Liver (tissue), 10 donors: ENCODE measurements around the gene RAB17. TPM values are rescaled to one million over a fixed set of nuclear protein-coding genes. Genes with fewer than 3 reads are reported as not detected.
A peak's percentile ranks its signal among the peaks of the same experiment; 100 is the strongest.

Source experiments
- DNase-seq: peaks from one replicate; pipeline ENCODE4 v3.0.0-alpha.2; 2017; ENCODE audit warnings: low spot score
- H3K27ac ChIP-seq, 2 donors: one replicate each; pipeline ENCODE4 v1.7.0; 2013; ENCODE audit warnings: inconsistent platforms in 2 of 2, low read length in 2 of 2, control low read depth in 1 of 2, low read depth in 1 of 2, mild to moderate bottlenecking in 1 of 2
- H3K27me3 ChIP-seq, 4 donors: one replicate each; pipeline versions ENCODE4 v1.6.1 to v1.7.0; 2013; ENCODE audit warnings: low read length in 3 of 4, inconsistent platforms in 1 of 4, mild to moderate bottlenecking in 1 of 4, moderate library complexity in 1 of 4; ENCODE audit not compliant: control insufficient read depth in 4 of 4, insufficient read depth in 4 of 4
- H3K36me3 ChIP-seq, 4 donors: one replicate each; pipeline versions ENCODE4 v1.6.1 to v1.7.0; 2013; ENCODE audit warnings: low read length in 3 of 4, mild to moderate bottlenecking in 3 of 4, low read depth in 1 of 4, moderate library complexity in 1 of 4; ENCODE audit not compliant: control insufficient read depth in 4 of 4, insufficient read depth in 3 of 4
- H3K4me1 ChIP-seq, 4 donors: one replicate each; pipeline versions ENCODE4 v1.6.1 to v1.7.0; 2013; ENCODE audit warnings: low read length in 3 of 4, mild to moderate bottlenecking in 3 of 4, moderate library complexity in 1 of 4; ENCODE audit not compliant: control insufficient read depth in 4 of 4, insufficient read depth in 4 of 4
- H3K4me3 ChIP-seq, 3 donors: one replicate each; pipeline versions ENCODE4 v1.6.1 to v1.7.0; 2013; ENCODE audit warnings: low read length in 3 of 3, control low read depth in 1 of 3, low read depth in 1 of 3, mild to moderate bottlenecking in 1 of 3
- H3K9ac ChIP-seq, 2 donors: one replicate each; pipeline ENCODE4 v1.7.0; 2013; ENCODE audit warnings: low read length in 2 of 2, mild to moderate bottlenecking in 2 of 2, moderate library complexity in 2 of 2, control low read depth in 1 of 2, low read depth in 1 of 2
- H3K9me3 ChIP-seq, 4 donors: one replicate each; pipeline versions ENCODE4 v1.6.1 to v1.7.0; 2013; ENCODE audit warnings: low read length in 3 of 4; ENCODE audit not compliant: control insufficient read depth in 4 of 4
- EGR1 ChIP-seq, 2 donors: IDR thresholded peaks; 2 replicates each; pipeline ENCODE4 v1.6.1; 2016 to 2018; ENCODE audit warnings: antibody characterized with exemption in 2 of 2, low read depth in 2 of 2
- FOXA2 ChIP-seq: IDR thresholded peaks from 2 replicates; pipeline ENCODE4 v1.6.1; 2016; ENCODE audit warnings: antibody characterized with exemption
- GABPA ChIP-seq, 2 donors: IDR thresholded peaks in 1 of 2; conservative IDR thresholded peaks in 1 of 2; 2 replicates each; pipeline ENCODE4 v1.6.1; 2016; ENCODE audit warnings: antibody characterized with exemption in 2 of 2, mild to moderate bottlenecking in 1 of 2, moderate library complexity in 1 of 2
- HNF4A ChIP-seq, 2 donors: conservative IDR thresholded peaks; 2 replicates each; pipeline ENCODE4 v1.6.1; 2016; ENCODE audit warnings: antibody characterized with exemption in 2 of 2, mild to moderate bottlenecking in 2 of 2
- JUND ChIP-seq, 2 donors: IDR thresholded peaks; 2 replicates each; pipeline ENCODE4 v1.6.1; 2016; ENCODE audit warnings: antibody characterized with exemption in 2 of 2
- NR2F2 ChIP-seq: IDR thresholded peaks from 2 replicates; pipeline ENCODE4 v1.6.1; 2016; ENCODE audit warnings: antibody characterized with exemption
- RAD21 ChIP-seq, 2 donors: IDR thresholded peaks; 2 replicates each; pipeline ENCODE4 v1.6.1; 2016; ENCODE audit warnings: antibody characterized with exemption in 2 of 2, mild to moderate bottlenecking in 2 of 2
- RXRA ChIP-seq, 2 donors: IDR thresholded peaks; 2 replicates each; pipeline ENCODE4 v1.6.1; 2017 to 2018; ENCODE audit warnings: antibody characterized with exemption in 2 of 2, mild to moderate bottlenecking in 1 of 2
- SP1 ChIP-seq: IDR thresholded peaks from 2 replicates; pipeline ENCODE4 v1.6.1; 2018; ENCODE audit warnings: antibody characterized with exemption, mild to moderate bottlenecking
- YY1 ChIP-seq: IDR thresholded peaks from 2 replicates; pipeline ENCODE4 v1.6.1; 2016; ENCODE audit warnings: antibody characterized with exemption, mild to moderate bottlenecking
- WGBS: extraction: QIAGEN DNeasy Blood & Tissue Kit; methylation state at CpG from one replicate; pipeline ENCODE4 v1.1.7; 2013; 5-methylcytosine and 5-hydroxymethylcytosine counted together
- polyA plus RNA-seq, 2 donors: library from polyadenylated mRNA; stranded (reverse) in 1 of 2; unstranded in 1 of 2; fragments of 200-250 nt in 1 of 2; fragments of >200 nt in 1 of 2; fragmentation: Nextera tagmentation in 1 of 2; extraction: Ambion mirVana in 1 of 2; gene quantifications; one replicate each; pipeline versions ENCODE4 v1.2.1 to v1.2.3, GENCODE V29; 2013 to 2015
- small RNA-seq: library from RNA; depleted of rRNA; stranded (forward); fragments of <200 nt; gene quantifications from one replicate; pipeline ENCODE3, GENCODE V24; 2014
- total RNA-seq, 2 donors: library from RNA; depleted of rRNA; stranded (reverse); fragments of >200 nt; gene quantifications; one replicate each; pipeline ENCODE4 v1.2.3, GENCODE V29; 2014
- TF ChIP-seq, protein P1 (sequence below): IDR thresholded peaks from 2 replicates; pipeline ENCODE4 v1.6.1; 2016; ENCODE audit warnings: antibody characterized with exemption, mild to moderate bottlenecking
- TF ChIP-seq, protein P2 (sequence below): fragments of 150-350 bp; IDR thresholded peaks from 2 replicates; pipeline ENCODE4 v1.5.1; 2017; ENCODE audit warnings: improper control_type of control experiment, low read depth, low read length; ENCODE audit not compliant: missing input control
- TF ChIP-seq, protein P3 (sequence below): IDR thresholded peaks from 2 replicates; pipeline ENCODE4 v1.6.1; 2016; ENCODE audit warnings: antibody characterized with exemption
- donor health status: healthy.
- donor health status: healthy.
- donor health status: healthy.
- donor health status: healthy.
- donor health status: healthy.

The RAB17 gene
- total and polyA plus RNA-seq, 4 donors: 17.8 to 96.5 (median 74.9) TPM

DNA sequence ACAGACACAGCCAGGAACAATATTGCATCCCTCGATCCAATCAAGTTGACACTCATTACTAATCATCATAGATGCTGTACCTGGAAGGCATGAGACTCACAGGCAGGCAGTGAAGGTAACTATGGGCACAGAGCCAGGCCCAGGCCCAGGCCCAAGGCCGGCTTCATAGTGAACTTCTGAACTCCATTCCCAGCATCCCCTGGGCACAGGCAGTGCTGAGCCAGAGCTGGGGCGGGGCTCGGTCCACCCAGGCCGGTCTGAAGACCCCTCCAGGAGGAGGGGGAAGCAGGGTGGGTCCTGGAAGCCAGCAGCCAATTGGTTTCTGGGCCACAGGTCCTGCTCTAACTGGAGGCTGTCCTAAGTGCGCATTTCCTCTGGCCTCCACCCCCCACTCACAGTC lies 65.9 kb downstream of the RAB17 start:
- WGBS: 33% methylated on average over 6 of the region's 6 CpGs
- no peak for DNase-seq

More for the DNA sequence above, 65.9 kb downstream of the RAB17 start:
- peak overlapping the region; percentile 66 to 72 for H3K27ac ChIP-seq
- no peak overlapping the region for H3K9ac ChIP-seq
- TF ChIP-seq HNF4A (conservative IDR thresholded peaks at IDR 0.05) (peak; percentile 52 to 85), EGR1 (IDR thresholded peaks at IDR 0.05; ENCODE audit: low read depth in 2 of 2) (no peak), NR2F2 (no peak), SP1 (peak; percentile 43), YY1 (peak; percentile 84), GABPA (IDR thresholded peaks at IDR 0.05 in 1 of 2, conservative IDR thresholded peaks at IDR 0.05 in 1 of 2) (peak in 1 of 2 donors; percentile 25), RAD21 (IDR thresholded peaks at IDR 0.05) (peak; percentile 47), FOXA2 (no peak), RXRA (IDR thresholded peaks at IDR 0.05) (peak; percentile 82 to 96), JUND (IDR thresholded peaks at IDR 0.05) (peak in 1 of 2 donors; percentile 47)
- TF ChIP-seq, protein P1, sequence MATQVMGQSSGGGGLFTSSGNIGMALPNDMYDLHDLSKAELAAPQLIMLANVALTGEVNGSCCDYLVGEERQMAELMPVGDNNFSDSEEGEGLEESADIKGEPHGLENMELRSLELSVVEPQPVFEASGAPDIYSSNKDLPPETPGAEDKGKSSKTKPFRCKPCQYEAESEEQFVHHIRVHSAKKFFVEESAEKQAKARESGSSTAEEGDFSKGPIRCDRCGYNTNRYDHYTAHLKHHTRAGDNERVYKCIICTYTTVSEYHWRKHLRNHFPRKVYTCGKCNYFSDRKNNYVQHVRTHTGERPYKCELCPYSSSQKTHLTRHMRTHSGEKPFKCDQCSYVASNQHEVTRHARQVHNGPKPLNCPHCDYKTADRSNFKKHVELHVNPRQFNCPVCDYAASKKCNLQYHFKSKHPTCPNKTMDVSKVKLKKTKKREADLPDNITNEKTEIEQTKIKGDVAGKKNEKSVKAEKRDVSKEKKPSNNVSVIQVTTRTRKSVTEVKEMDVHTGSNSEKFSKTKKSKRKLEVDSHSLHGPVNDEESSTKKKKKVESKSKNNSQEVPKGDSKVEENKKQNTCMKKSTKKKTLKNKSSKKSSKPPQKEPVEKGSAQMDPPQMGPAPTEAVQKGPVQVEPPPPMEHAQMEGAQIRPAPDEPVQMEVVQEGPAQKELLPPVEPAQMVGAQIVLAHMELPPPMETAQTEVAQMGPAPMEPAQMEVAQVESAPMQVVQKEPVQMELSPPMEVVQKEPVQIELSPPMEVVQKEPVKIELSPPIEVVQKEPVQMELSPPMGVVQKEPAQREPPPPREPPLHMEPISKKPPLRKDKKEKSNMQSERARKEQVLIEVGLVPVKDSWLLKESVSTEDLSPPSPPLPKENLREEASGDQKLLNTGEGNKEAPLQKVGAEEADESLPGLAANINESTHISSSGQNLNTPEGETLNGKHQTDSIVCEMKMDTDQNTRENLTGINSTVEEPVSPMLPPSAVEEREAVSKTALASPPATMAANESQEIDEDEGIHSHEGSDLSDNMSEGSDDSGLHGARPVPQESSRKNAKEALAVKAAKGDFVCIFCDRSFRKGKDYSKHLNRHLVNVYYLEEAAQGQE: no peak
- TF ChIP-seq, protein P2, sequence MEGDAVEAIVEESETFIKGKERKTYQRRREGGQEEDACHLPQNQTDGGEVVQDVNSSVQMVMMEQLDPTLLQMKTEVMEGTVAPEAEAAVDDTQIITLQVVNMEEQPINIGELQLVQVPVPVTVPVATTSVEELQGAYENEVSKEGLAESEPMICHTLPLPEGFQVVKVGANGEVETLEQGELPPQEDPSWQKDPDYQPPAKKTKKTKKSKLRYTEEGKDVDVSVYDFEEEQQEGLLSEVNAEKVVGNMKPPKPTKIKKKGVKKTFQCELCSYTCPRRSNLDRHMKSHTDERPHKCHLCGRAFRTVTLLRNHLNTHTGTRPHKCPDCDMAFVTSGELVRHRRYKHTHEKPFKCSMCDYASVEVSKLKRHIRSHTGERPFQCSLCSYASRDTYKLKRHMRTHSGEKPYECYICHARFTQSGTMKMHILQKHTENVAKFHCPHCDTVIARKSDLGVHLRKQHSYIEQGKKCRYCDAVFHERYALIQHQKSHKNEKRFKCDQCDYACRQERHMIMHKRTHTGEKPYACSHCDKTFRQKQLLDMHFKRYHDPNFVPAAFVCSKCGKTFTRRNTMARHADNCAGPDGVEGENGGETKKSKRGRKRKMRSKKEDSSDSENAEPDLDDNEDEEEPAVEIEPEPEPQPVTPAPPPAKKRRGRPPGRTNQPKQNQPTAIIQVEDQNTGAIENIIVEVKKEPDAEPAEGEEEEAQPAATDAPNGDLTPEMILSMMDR: no peak
- TF ChIP-seq, protein P3, sequence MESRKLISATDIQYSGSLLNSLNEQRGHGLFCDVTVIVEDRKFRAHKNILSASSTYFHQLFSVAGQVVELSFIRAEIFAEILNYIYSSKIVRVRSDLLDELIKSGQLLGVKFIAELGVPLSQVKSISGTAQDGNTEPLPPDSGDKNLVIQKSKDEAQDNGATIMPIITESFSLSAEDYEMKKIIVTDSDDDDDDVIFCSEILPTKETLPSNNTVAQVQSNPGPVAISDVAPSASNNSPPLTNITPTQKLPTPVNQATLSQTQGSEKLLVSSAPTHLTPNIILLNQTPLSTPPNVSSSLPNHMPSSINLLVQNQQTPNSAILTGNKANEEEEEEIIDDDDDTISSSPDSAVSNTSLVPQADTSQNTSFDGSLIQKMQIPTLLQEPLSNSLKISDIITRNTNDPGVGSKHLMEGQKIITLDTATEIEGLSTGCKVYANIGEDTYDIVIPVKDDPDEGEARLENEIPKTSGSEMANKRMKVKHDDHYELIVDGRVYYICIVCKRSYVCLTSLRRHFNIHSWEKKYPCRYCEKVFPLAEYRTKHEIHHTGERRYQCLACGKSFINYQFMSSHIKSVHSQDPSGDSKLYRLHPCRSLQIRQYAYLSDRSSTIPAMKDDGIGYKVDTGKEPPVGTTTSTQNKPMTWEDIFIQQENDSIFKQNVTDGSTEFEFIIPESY: peak; percentile 33
- no peak overlapping the region for H3K4me3 ChIP-seq
- H3K9me3 ChIP-seq: no peaks in the 10 kb centered on the region
- H3K36me3 ChIP-seq: peaks cover 0 to 16% (median 11%) of the 10 kb centered on the region in 4 donors
- peaks cover 6 to 26% (median 21%) of the 10 kb centered on the region in 4 donors for H3K4me1 ChIP-seq
- no peaks in the 10 kb centered on the region for H3K27me3 ChIP-seq

Small RNA genes within 50 kb of the gene (small RNA-seq; reads per million reads assigned to genes)
- gene RNU6-1140P: not detected

Other genes with a start within 250 kb of the RAB17 start
- gene COL6A3, start 176.6 kb downstream of the RAB17 start, total RNA-seq: 10 to 100 TPM; 24.9 to 28.7 TPM
- gene COL6A3, start 176.6 kb downstream of the RAB17 start, polyA plus RNA-seq: 10 to 100 TPM in 1 of 2 donors, 1 to 10 TPM in 1; 1.7 to 10.1 TPM
- gene MLPH, start 103.5 kb downstream of the RAB17 start, total RNA-seq: 10 to 100 TPM in 1 of 2 donors, 1 to 10 TPM in 1; 1.6 to 22.6 TPM
- gene MLPH, start 103.5 kb downstream of the RAB17 start, polyA plus RNA-seq: 10 to 100 TPM; 22.1 to 25.9 TPM
- gene PRLH, start 24.2 kb downstream of the RAB17 start, total RNA-seq: not detected
- gene PRLH, start 24.2 kb downstream of the RAB17 start, polyA plus RNA-seq: not detected
- gene LRRFIP1, start 36.9 kb upstream of the RAB17 start, total RNA-seq: 10 to 100 TPM; 13.3 to 56.1 TPM
- gene LRRFIP1, start 36.9 kb upstream of the RAB17 start, polyA plus RNA-seq: 10 to 100 TPM; 26.6 to 51.6 TPM
- under 1 TPM; 0.09 to 0.75 TPM for gene RBM44, start 208.0 kb upstream of the RAB17 start, total RNA-seq
- gene RBM44, start 208.0 kb upstream of the RAB17 start, polyA plus RNA-seq: under 1 TPM; 0.02 to 0.21 TPM